ENCODE data around the gene FUT3. TPM values are rescaled to one million over a fixed set of nuclear protein-coding genes. Genes with fewer than 3 reads are reported as not detected.
"Not testable (repeated sequence)": the region's sequence is repeated elsewhere in the genome, so short reads cannot be mapped to it uniquely, and the experiment has no call there.

Gene FUT3
- total RNA-seq, 8 experiments from 2014 or later: 0.21 to 4.5 (median 1.4) TPM; not detected in 2

GRCh38 chr19:5891938-5892771, 40.9 kb upstream of the FUT3 start:
- ATAC-seq (replicated peaks in 6 of 8): peak; percentile 60 to 70 (median 64)
- Histone ChIP-seq H3K4me3 (no peak overlapping the region), H3K27ac (no peak overlapping the region), H3K4me1 (replicated peaks in 1 of 2) (peaks cover 0 to 5% of the 10 kb centered on the region in 2 donors)
- 0 to 17% methylated on average over 1 of the region's 48 CpGs; no CpG with 5 or more reads in 8 of the 10 experiments for WGBS, 10 experiments
- in situ Hi-C loops (cut with MboI; ENCODE audit: low pct_unique_long_range_greater_than_20kb in 2 of 9, low sequenced_read_pairs in 9 of 9, unreplicated experiment in 9 of 9): no loop called here

- Histone ChIP-seq H3K27ac (no peak overlapping the region), H3K4me1 (replicated peaks in 1 of 2) (peaks cover 0 to 5% of the 10 kb centered on the region in 2 donors), H3K4me3 (no peak overlapping the region)
- ATAC-seq (replicated peaks in 6 of 8): peak in 1 of 8 experiments; percentile 8
- in situ Hi-C loops (cut with MboI; ENCODE audit: low pct_unique_long_range_greater_than_20kb in 2 of 9, low sequenced_read_pairs in 9 of 9, unreplicated experiment in 9 of 9): no loop called here
- WGBS, 10 experiments: no CpG with 5 or more reads among the region's 4 CpGs
These were observed 40.3 kb upstream of the FUT3 start for GRCh38 chr19:5891572-5891937.

DNA sequence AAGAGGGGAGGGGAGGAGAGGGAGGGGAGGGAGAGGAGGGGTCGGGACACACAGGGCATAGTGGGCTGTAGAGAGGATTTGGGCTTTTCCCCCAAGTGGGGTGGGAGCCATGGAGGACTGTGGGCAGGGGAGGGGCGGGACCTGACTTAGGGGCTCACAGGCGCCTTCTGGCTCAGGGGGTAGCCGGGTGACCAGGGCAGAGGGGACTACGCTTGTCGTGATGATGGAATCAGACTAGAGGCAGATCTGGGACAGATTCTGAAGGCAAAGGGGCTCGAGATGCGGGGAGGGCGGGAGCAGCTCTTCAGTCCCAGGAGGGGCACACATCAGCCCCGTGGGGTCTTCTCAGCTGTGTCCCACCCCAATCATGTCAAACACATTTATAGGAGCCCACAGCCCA, 38.9 kb upstream of the FUT3 start:
- ATAC-seq (replicated peaks in 6 of 8): peak in 1 of 8 experiments; percentile 3
- no CpG with 5 or more reads among the region's 10 CpGs for WGBS, 10 experiments
- no peak overlapping the region for H3K4me3 ChIP-seq
- peaks cover 0 to 5% of the 10 kb centered on the region in 2 donors for H3K4me1 ChIP-seq (replicated peaks in 1 of 2)
- in situ Hi-C loops (cut with MboI; ENCODE audit: low pct_unique_long_range_greater_than_20kb in 2 of 9, low sequenced_read_pairs in 9 of 9, unreplicated experiment in 9 of 9): no loop called here
- H3K27ac ChIP-seq: no peak overlapping the region

- H3K27ac ChIP-seq: no peak overlapping the region
- H3K4me3 ChIP-seq: no peak overlapping the region
- peaks cover 0 to 5% of the 10 kb centered on the region in 2 donors for H3K4me1 ChIP-seq (replicated peaks in 1 of 2)
- in situ Hi-C loops (cut with MboI; ENCODE audit: low pct_unique_long_range_greater_than_20kb in 2 of 9, low sequenced_read_pairs in 9 of 9, unreplicated experiment in 9 of 9): loop anchor here in 1 of 9 experiments (10.0 kb wide), 1 partner anchor 85 kb away; the partner anchor contains the start of gene NRTN
- ATAC-seq (replicated peaks in 6 of 8): peak in 1 of 8 experiments; percentile 6
- WGBS, 10 experiments: 39 to 100% (median 77%) methylated on average over 1 to 8 of the region's 17 CpGs; no CpG with 5 or more reads in 1 of the 10 experiments
These were observed 38.2 kb upstream of the FUT3 start for GRCh38 chr19:5889288-5889971.

DNA sequence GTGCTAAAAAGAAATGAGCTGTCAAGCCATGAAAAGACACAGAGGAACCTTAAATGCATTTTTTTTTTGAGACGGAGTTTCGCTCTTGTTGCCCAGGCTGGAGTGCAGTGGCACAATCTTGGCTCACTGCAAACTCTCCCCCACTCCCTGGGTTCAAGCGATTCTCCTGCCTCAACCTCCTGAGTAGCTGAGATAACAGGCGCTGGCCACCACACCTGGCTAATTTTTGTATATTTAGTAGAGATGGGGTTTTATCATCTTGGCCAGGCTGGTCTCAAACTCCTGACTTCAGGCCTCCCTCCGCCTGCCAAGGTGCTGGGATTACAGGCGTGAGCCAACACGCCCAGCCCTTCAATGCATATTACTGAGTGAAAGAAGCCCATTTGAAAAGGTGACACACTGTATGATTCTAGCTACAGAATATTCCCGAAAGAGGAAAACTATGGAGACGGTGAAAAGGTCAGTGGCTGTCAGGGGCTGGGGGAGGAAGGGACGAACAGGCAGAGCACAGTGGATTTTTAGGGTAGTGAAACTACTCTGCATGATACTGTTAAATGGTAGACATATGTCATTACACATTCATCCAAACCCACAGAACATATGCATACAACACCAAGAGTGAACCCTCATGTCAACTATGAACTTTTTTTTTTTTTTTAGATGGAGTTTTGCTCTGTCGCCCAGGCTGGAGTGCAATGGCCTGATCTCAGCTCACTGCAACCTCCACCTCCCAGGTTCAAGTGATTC, 33.0 kb upstream of the FUT3 start:
- ATAC-seq (replicated peaks in 6 of 8); H3K4me3 ChIP-seq; H3K27ac ChIP-seq: not testable (repeated sequence)
- H3K4me1 ChIP-seq (replicated peaks in 1 of 2): peaks cover 6 to 12% of the 10 kb centered on the region in 2 donors
- WGBS, 10 experiments: 50 to 93% (median 80%) methylated on average over 2 to 10 of the region's 11 CpGs
- in situ Hi-C loops (cut with MboI; ENCODE audit: low pct_unique_long_range_greater_than_20kb in 2 of 9, low sequenced_read_pairs in 9 of 9, unreplicated experiment in 9 of 9): loop anchor here in 1 of 9 experiments (10.0 kb wide), 1 partner anchor 79 kb away; the partner anchor contains the start of gene NRTN

- ATAC-seq (replicated peaks in 6 of 8): not testable (repeated sequence)
These were observed 32.1 kb upstream of the FUT3 start for GRCh38 chr19:5883157-5883873.

GRCh38 chr19:5882421-5882968, 31.2 kb upstream of the FUT3 start:
- ATAC-seq (replicated peaks in 6 of 8): no peak
- Histone ChIP-seq H3K4me3 (no peak overlapping the region), H3K4me1 (replicated peaks in 1 of 2) (peaks cover 10 to 19% of the 10 kb centered on the region in 2 donors), H3K27ac (no peak overlapping the region)
- in situ Hi-C loops (cut with MboI; ENCODE audit: low pct_unique_long_range_greater_than_20kb in 2 of 9, low sequenced_read_pairs in 9 of 9, unreplicated experiment in 9 of 9): loop anchor here in 1 of 9 experiments (10.0 kb wide), 1 partner anchor 78 kb away; the partner anchor contains the start of gene NRTN
- WGBS, 10 experiments: 0 to 80% (median 63%) methylated on average over 1 to 5 of the region's 9 CpGs; no CpG with 5 or more reads in 6 of the 10 experiments

More at GRCh38 chr19:5883157-5883873, 32.1 kb upstream of the FUT3 start:
- H3K4me1 ChIP-seq (replicated peaks in 1 of 2): peaks cover 9 to 13% of the 10 kb centered on the region in 2 donors
- H3K4me3 ChIP-seq, H3K27ac ChIP-seq: not testable (repeated sequence)
- in situ Hi-C loops (cut with MboI; ENCODE audit: low pct_unique_long_range_greater_than_20kb in 2 of 9, low sequenced_read_pairs in 9 of 9, unreplicated experiment in 9 of 9): loop anchor here in 1 of 9 experiments (10.0 kb wide), 1 partner anchor 79 kb away; the partner anchor contains the start of gene NRTN
- WGBS, 10 experiments: 0 to 92% (median 79%) methylated on average over 1 to 6 of the region's 13 CpGs; no CpG with 5 or more reads in 2 of the 10 experiments

GRCh38 chr19:5881543-5882299, 30.5 kb upstream of the FUT3 start:
- peak in 3 of 8 experiments; percentile 26 to 28 (median 27) for ATAC-seq (replicated peaks in 6 of 8)
- Histone ChIP-seq H3K4me3 (no peak overlapping the region), H3K4me1 (replicated peaks in 1 of 2) (peaks cover 11 to 19% of the 10 kb centered on the region in 2 donors), H3K27ac (no peak overlapping the region)
- 37 to 100% (median 81%) methylated on average over 2 to 8 of the region's 19 CpGs for WGBS, 10 experiments
- in situ Hi-C loops (cut with MboI; ENCODE audit: low pct_unique_long_range_greater_than_20kb in 2 of 9, low sequenced_read_pairs in 9 of 9, unreplicated experiment in 9 of 9): loop anchor here in 1 of 9 experiments (10.0 kb wide), 1 partner anchor 77 kb away; the partner anchor contains the start of gene NRTN

DNA sequence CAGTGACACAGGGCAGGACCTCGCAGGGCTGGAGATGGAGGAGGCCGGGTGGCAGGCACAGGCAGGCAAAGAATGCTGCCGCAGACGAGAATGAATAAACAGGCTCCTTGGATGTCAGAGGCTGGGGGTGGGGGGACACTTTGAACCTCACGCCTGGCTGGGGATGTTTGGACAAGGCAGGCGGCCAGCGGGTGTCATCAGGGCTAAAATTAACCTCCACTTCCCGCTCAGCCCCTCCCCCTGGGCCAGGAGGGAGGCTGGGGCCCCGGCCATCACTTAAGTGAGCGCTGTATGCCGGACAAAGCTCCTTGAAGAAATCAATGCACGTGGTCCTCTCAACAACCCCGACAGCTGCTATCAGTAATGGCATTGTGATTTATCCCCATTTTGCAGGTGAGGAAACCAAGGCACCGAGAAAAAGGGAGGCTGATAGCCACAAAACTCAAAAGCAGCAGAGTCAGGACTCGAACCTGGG, 29.4 kb upstream of the FUT3 start:
- H3K4me3 ChIP-seq: no peak overlapping the region
- no peak overlapping the region for H3K27ac ChIP-seq
- in situ Hi-C loops (cut with MboI; ENCODE audit: low pct_unique_long_range_greater_than_20kb in 2 of 9, low sequenced_read_pairs in 9 of 9, unreplicated experiment in 9 of 9): loop anchor here in 1 of 9 experiments (10.0 kb wide), 1 partner anchor 76 kb away; the partner anchor contains the start of gene NRTN
- H3K4me1 ChIP-seq (replicated peaks in 1 of 2): peaks cover 13 to 23% of the 10 kb centered on the region in 2 donors
- ATAC-seq (replicated peaks in 6 of 8): peak; percentile 55 to 81 (median 70)
- 11 to 100% (median 59%) methylated on average over 1 to 3 of the region's 15 CpGs; no CpG with 5 or more reads in 6 of the 10 experiments for WGBS, 10 experiments

DNA sequence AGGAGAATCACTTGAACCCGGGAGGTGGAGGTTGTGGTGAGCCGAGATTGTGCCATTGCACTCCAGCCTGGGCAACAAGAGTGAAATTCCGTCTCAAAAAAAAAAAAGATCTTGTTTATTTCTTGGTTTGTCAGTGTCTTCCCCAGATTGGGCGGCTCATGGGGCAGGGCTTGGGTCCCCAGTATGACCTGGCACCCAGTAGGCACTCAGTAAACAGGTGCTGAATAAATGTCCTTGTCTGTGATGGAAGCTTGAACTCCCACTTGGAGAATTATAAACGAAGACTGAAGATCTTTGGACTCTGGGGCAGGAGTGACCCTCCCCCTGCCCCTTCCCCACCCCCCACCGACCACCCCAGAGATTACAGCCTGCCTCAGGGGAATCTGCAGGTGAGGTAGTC, 28.9 kb upstream of the FUT3 start:
- H3K4me3 ChIP-seq: no peak overlapping the region
- H3K4me1 ChIP-seq (replicated peaks in 1 of 2): peaks cover 13 to 23% of the 10 kb centered on the region in 2 donors
- WGBS, 10 experiments: 0 to 33% methylated on average over 1 of the region's 6 CpGs; no CpG with 5 or more reads in 8 of the 10 experiments
- H3K27ac ChIP-seq: no peak overlapping the region
- in situ Hi-C loops (cut with MboI; ENCODE audit: low pct_unique_long_range_greater_than_20kb in 2 of 9, low sequenced_read_pairs in 9 of 9, unreplicated experiment in 9 of 9): loop anchor here in 1 of 9 experiments (10.0 kb wide), 1 partner anchor 75 kb away; the partner anchor contains the start of gene NRTN
- no peak for ATAC-seq (replicated peaks in 6 of 8)

DNA sequence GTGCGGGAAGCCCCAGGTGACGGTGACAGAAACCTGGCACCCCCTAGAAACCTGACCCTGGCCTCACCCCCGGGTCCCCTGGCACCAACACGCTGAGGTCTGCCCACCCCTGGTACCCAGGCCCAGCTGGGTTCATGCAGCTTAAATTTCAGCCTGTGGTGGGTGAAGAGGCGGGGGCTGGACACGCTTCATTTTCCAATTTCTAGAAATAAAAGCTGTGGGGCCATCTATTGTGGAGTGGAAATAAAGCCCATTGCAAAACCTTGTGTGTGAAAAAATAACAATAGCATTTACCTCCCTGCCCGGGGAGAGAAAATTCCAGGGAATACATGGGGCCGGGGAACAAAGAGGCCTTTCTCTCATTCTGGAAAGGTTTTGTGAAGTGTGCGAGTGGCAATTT, 26.6 kb upstream of the FUT3 start:
- peaks cover 13 to 23% of the 10 kb centered on the region in 2 donors for H3K4me1 ChIP-seq (replicated peaks in 1 of 2)
- 11 to 100% (median 52%) methylated on average over 1 to 6 of the region's 9 CpGs for WGBS, 10 experiments
- peak in 3 of 8 experiments; percentile 16 to 29 (median 19) for ATAC-seq (replicated peaks in 6 of 8)
- no peak overlapping the region for H3K4me3 ChIP-seq
- in situ Hi-C loops (cut with MboI; ENCODE audit: low pct_unique_long_range_greater_than_20kb in 2 of 9, low sequenced_read_pairs in 9 of 9, unreplicated experiment in 9 of 9): no loop called here
- H3K27ac ChIP-seq: peak overlapping the region in 1 of 2 donors; percentile 84

Measured in motor neuron (in vitro differentiated cells).